HepG2 (cell line): Measurements from ENCODE around the gene MYH10. TPM values are rescaled to one million over a fixed set of nuclear protein-coding genes. Genes with fewer than 3 reads are reported as not detected.

ENCODE experiments used
- ATAC-seq: fragments of 200-7000 bp; cut with Tn5 transposase; 3 replicates; pipeline ENCODE4 v1.9.1; 2020; ENCODE audit warnings: mild to moderate bottlenecking, moderate library complexity
- BruUV-seq: library from RNA; stranded (reverse); fragments of 400-500 nt; replicated peaks from 2 replicates; lab custom pipeline; 2021; lab: Mats Ljungman, UMichigan
- CTCF ChIA-PET: fragments of 300-600 bp; formaldehyde crosslinking; extraction: SDS; loops from one replicate; lab custom pipeline; 2021; ENCODE audit warnings: low total read pairs, inconsistent platforms, low intra/inter-chr PET ratio; lab: Yijun Ruan, JAX
- POLR2A ChIA-PET: fragments of 350-600 bp; sonication (Branson Sonifier 250); formaldehyde crosslinking; loops from one replicate; lab custom pipeline; 2020; ENCODE audit warnings: antibody characterized with exemption, inconsistent platforms; lab: Yijun Ruan, JAX
- DNase-seq: peaks from one replicate; pipeline ENCODE4 v3.0.0-alpha.2; 2015; ENCODE audit warnings: low spot score
- FAIRE-seq: peaks from 3 replicates; lab custom pipeline; 2011; peaks lifted over from hg19 to GRCh38; lab: Jason Lieb, UNC
- H2AFZ ChIP-seq: one replicate; pipeline ENCODE4 v1.6.1; 2011; ENCODE audit warnings: low read length, inconsistent platforms
- H3K27ac ChIP-seq: fragments of 300-600 bp; 3 replicates; pipeline ENCODE4 v1.8.0; 2011; ENCODE audit warnings: mixed run types, mild to moderate bottlenecking, mixed read lengths, low read length, inconsistent platforms; ENCODE audit not compliant: insufficient read depth; ENCODE audit errors: extremely low read length
- H3K27me3 ChIP-seq, 2 experiments: fragments of 200-600 bp in 1 of 2; 2 replicates in 1 of 2; 3 replicates in 1 of 2; pipeline versions ENCODE4 v1.6.0 to v1.8.0; 2011; ENCODE audit warnings: low read length in 2 of 2, mild to moderate bottlenecking in 2 of 2, moderate library complexity in 2 of 2, inconsistent platforms in 1 of 2; ENCODE audit not compliant: insufficient read depth in 2 of 2, control insufficient read depth in 1 of 2
- H3K36me3 ChIP-seq, 2 experiments: fragments of 200-600 bp in 1 of 2; replicated peaks in 1 of 2; 2 replicates in 1 of 2; 3 replicates in 1 of 2; pipeline versions ENCODE4 v1.5.1 to v1.8.0; 2011; ENCODE audit warnings: low read length in 2 of 2, inconsistent platforms in 1 of 2; ENCODE audit not compliant: insufficient read depth in 2 of 2, control insufficient read depth in 1 of 2
- H3K4me1 ChIP-seq: 2 replicates; pipeline ENCODE4 v1.5.1; 2012; ENCODE audit warnings: low read length, inconsistent platforms; ENCODE audit not compliant: insufficient read depth
- H3K4me2 ChIP-seq: 2 replicates; pipeline ENCODE4 v1.6.0; 2011; ENCODE audit warnings: low read depth, low read length, inconsistent platforms
- H3K4me3 ChIP-seq, 3 experiments: fragments of 200-600 bp in 1 of 3; sonication (generic), shearing (Covaris generic) in 1 of 3; replicated peaks in 1 of 3; 2 replicates each; pipeline ENCODE4 v1.5.1; 2011 to 2016; ENCODE audit warnings: low read length in 3 of 3, inconsistent platforms in 2 of 3, low read depth in 2 of 3, mild to moderate bottlenecking in 2 of 3, control low read depth in 1 of 3, mixed read lengths in 1 of 3; ENCODE audit not compliant: insufficient read depth in 1 of 3
- H3K79me2 ChIP-seq: one replicate; pipeline ENCODE4 v1.6.1; 2011; ENCODE audit warnings: low read length, inconsistent platforms; ENCODE audit not compliant: insufficient read depth
- H3K9ac ChIP-seq: 2 replicates; pipeline ENCODE4 v1.6.0; 2011; ENCODE audit warnings: mild to moderate bottlenecking, low read depth, low read length, inconsistent platforms; ENCODE audit not compliant: insufficient read depth
- H3K9me3 ChIP-seq: 2 replicates; pipeline ENCODE4 v1.5.1; 2012; ENCODE audit warnings: mild to moderate bottlenecking, low read length
- H4K20me1 ChIP-seq: 2 replicates; pipeline ENCODE4 v1.6.0; 2011; ENCODE audit warnings: inconsistent platforms, mild to moderate bottlenecking, low read length, moderate library complexity; ENCODE audit not compliant: insufficient read depth
- NCOA2 ChIP-seq: sonication (generic); formaldehyde crosslinking; IDR thresholded peaks from 2 replicates; pipeline ENCODE4 v1.8.0; 2022; ENCODE audit warnings: inconsistent platforms
- PLRG1 ChIP-seq: fragments of 450-650 bp; conservative IDR thresholded peaks from 2 replicates; pipeline ENCODE4 v1.6.1; 2016
- ZNF296 ChIP-seq: sonication (generic); formaldehyde crosslinking; conservative IDR thresholded peaks from 2 replicates; pipeline ENCODE4 v1.5.0; 2020; ENCODE audit warnings: mild to moderate bottlenecking, missing genetic modification reagents
- ZNF569 ChIP-seq: sonication (generic); formaldehyde crosslinking; IDR thresholded peaks from 2 replicates; pipeline ENCODE4 v1.5.0; 2020; ENCODE audit warnings: mild to moderate bottlenecking, missing genetic modification reagents, moderate library complexity, borderline replicate concordance
- ZNF788 ChIP-seq: sonication (generic); formaldehyde crosslinking; IDR thresholded peaks from 2 replicates; pipeline ENCODE4 v1.5.0; 2020; ENCODE audit warnings: mild to moderate bottlenecking, missing genetic modification reagents, borderline replicate concordance
- ZSCAN9 ChIP-seq: IDR thresholded peaks from 2 replicates; pipeline ENCODE4 v1.6.1; 2016; ENCODE audit warnings: borderline replicate concordance
- WGBS: methylation state at CpG from one replicate; pipeline ENCODE4 v1.1.6; 2017; ENCODE audit warnings: low lambda C conversion rate; 5-methylcytosine and 5-hydroxymethylcytosine counted together
- in situ Hi-C: cut with HindIII; loops from 2 replicates; pipeline ENCODE4 v1.10.0; 2017; ENCODE audit warnings: low pct_unique_long_range_greater_than_20kb; ENCODE audit not compliant: extremely low pct_ligation_motif_present
- intact Hi-C: fragments of 100-400 bp; cut with micrococcal nuclease; formaldehyde crosslinking; loops from one replicate; pipeline ENCODE4 v1.10.0; 2022; ENCODE audit not compliant: unreplicated experiment
- polyA plus RNA-seq, 8 experiments: library from polyadenylated mRNA; depleted of rRNA in 3 of 8; stranded (reverse) in 7 of 8; unstranded in 1 of 8; fragments of >200 nt; fragmentation: Illumina TruSeq in 4 of 8; extraction: Trizol in 4 of 8; gene quantifications; 2 replicates each; pipeline versions ENCODE4 v1.2.1 to v1.2.3, GENCODE V29; 2011 to 2016; ENCODE audit warnings: low read depth in 4 of 8, missing spikeins in 1 of 8, mixed read lengths in 1 of 8; ENCODE audit not compliant: insufficient read depth in 1 of 8
- total RNA-seq, 5 experiments: library from RNA; depleted of rRNA; stranded (reverse); fragments of >200 nt; fragmentation: Illumina TruSeq; extraction: Trizol; gene quantifications; 2 replicates each; pipeline ENCODE4 v1.2.3, GENCODE V29; 2016; ENCODE audit warnings: low read depth in 1 of 5
- TF ChIP-seq, protein P1 (sequence below): sonication (generic); formaldehyde crosslinking; IDR thresholded peaks from 2 replicates; pipeline ENCODE4 v1.4.0; 2020; ENCODE audit warnings: missing genetic modification reagents

MYH10 gene
- total and polyA plus RNA-seq, 2 of the 13 experiments (the other 11 are each of a cell fraction or from before 2014, with no cell fraction given), result 43.4 to 68.6 TPM

DNA sequence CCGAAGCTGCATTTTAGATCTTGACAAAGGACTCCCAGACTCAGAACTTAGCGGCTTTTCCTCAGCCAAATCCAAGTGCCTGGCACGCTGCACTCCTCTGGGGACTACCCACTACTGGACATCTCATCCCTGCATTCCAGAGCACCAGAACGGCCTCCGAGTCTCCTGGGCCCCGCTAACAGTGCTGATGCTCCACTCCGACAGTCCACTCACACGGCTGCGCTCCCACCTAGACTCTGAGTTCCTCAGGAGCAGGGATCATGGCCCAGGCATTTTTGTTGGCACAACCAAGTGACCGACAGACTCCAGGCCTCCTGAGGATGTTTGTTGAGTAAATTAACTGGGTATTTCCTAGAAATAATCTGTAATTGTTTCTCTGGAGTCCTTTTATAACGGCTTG is 115.7 kb downstream of the MYH10 start:
- in situ Hi-C loops, result no loop called here
- H3K4me3 ChIP-seq, result no peak overlapping the region
- no peaks in the 10 kb centered on the region for H3K4me1 ChIP-seq
- TF ChIP-seq, protein P1, sequence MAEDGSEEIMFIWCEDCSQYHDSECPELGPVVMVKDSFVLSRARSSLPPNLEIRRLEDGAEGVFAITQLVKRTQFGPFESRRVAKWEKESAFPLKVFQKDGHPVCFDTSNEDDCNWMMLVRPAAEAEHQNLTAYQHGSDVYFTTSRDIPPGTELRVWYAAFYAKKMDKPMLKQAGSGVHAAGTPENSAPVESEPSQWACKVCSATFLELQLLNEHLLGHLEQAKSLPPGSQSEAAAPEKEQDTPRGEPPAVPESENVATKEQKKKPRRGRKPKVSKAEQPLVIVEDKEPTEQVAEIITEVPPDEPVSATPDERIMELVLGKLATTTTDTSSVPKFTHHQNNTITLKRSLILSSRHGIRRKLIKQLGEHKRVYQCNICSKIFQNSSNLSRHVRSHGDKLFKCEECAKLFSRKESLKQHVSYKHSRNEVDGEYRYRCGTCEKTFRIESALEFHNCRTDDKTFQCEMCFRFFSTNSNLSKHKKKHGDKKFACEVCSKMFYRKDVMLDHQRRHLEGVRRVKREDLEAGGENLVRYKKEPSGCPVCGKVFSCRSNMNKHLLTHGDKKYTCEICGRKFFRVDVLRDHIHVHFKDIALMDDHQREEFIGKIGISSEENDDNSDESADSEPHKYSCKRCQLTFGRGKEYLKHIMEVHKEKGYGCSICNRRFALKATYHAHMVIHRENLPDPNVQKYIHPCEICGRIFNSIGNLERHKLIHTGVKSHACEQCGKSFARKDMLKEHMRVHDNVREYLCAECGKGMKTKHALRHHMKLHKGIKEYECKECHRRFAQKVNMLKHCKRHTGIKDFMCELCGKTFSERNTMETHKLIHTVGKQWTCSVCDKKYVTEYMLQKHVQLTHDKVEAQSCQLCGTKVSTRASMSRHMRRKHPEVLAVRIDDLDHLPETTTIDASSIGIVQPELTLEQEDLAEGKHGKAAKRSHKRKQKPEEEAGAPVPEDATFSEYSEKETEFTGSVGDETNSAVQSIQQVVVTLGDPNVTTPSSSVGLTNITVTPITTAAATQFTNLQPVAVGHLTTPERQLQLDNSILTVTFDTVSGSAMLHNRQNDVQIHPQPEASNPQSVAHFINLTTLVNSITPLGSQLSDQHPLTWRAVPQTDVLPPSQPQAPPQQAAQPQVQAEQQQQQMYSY (CRISPR knock-in tag), result no peak
- TF ChIP-seq ZNF788 (no peak), ZSCAN9 (no peak), ZNF569 (CRISPR knock-in tag) (no peak), NCOA2 (CRISPR knock-in tag) (no peak), ZNF296 (no peak), PLRG1 (no peak)
- H4K20me1 ChIP-seq, result no peaks in the 10 kb centered on the region
- no peaks in the 10 kb centered on the region for H3K27me3 ChIP-seq
- no peak overlapping the region for H3K27ac ChIP-seq
- POLR2A ChIA-PET, result no interaction called here
- no peak overlapping the region for H2AFZ ChIP-seq
- intact Hi-C loops, result no loop called here
- no peaks in the 10 kb centered on the region for H3K79me2 ChIP-seq
- ATAC-seq (no peak), DNase-seq (no peak), FAIRE-seq (no peak)
- H3K9me3 ChIP-seq, result no peaks in the 10 kb centered on the region
- no TSS peak for BruUV-seq
- peaks cover 21 to 70% of the 10 kb centered on the region in 2 experiments for H3K36me3 ChIP-seq
- no peak overlapping the region for H3K9ac ChIP-seq
- H3K4me2 ChIP-seq, result no peak overlapping the region
- CTCF ChIA-PET, result no interaction called here
- 97% methylated on average over 11 of the region's 11 CpGs for WGBS
